GM23338 (cell line): ENCODE results near the gene ANTXR1. TPM values are rescaled to one million over a fixed set of nuclear protein-coding genes. Genes with fewer than 3 reads are reported as not detected.

Experiments used
- ATAC-seq: fragments of 200-7000 bp; cut with Tn5 transposase; 3 replicates; pipeline ENCODE4 v1.9.1; 2020
- DNase-seq: peaks from one replicate; pipeline ENCODE4 v3.0.0-alpha.2; 2015; ENCODE audit warnings: low spot score
- H2AFZ ChIP-seq: fragments of 200-600 bp; sonication (generic); 2 replicates; pipeline ENCODE4 v1.8.0; 2016; ENCODE audit warnings: antibody characterized with exemption, mild to moderate bottlenecking, moderate library complexity
- H3F3A ChIP-seq: fragments of 200-600 bp; sonication (generic); replicated peaks from 2 replicates; pipeline ENCODE4 v1.8.0; 2017; ENCODE audit warnings: antibody characterized with exemption, mixed run types, low read depth
- H3K27ac ChIP-seq: fragments of 200-600 bp; sonication (generic); 2 replicates; pipeline ENCODE4 v1.6.1; 2016; ENCODE audit warnings: low read depth
- H3K27me3 ChIP-seq: fragments of 200-600 bp; sonication (generic); 2 replicates; pipeline ENCODE4 v1.8.0; 2016; ENCODE audit warnings: mild to moderate bottlenecking, mixed run types, moderate library complexity; ENCODE audit not compliant: insufficient read depth
- H3K36me3 ChIP-seq: fragments of 200-600 bp; sonication (generic); 2 replicates; pipeline ENCODE4 v1.8.0; 2016; ENCODE audit warnings: mild to moderate bottlenecking; ENCODE audit not compliant: insufficient read depth
- H3K4me1 ChIP-seq: fragments of 200-600 bp; sonication (generic); 2 replicates; pipeline ENCODE4 v1.8.0; 2016; ENCODE audit warnings: mild to moderate bottlenecking, moderate library complexity; ENCODE audit not compliant: insufficient read depth
- H3K4me2 ChIP-seq: fragments of 200-600 bp; sonication (generic); 2 replicates; pipeline ENCODE4 v1.7.1; 2017; ENCODE audit warnings: mixed run types
- H3K4me3 ChIP-seq: fragments of 200-600 bp; sonication (generic); 2 replicates; pipeline ENCODE4 v1.6.1; 2016; ENCODE audit warnings: mixed run types
- H3K79me2 ChIP-seq: fragments of 200-600 bp; sonication (generic); replicated peaks from 2 replicates; pipeline ENCODE4 v1.8.0; 2017; ENCODE audit warnings: mild to moderate bottlenecking; ENCODE audit not compliant: insufficient read depth
- H3K9me2 ChIP-seq: fragments of 200-600 bp; sonication (generic); 2 replicates; pipeline ENCODE4 v1.8.0; 2017; ENCODE audit not compliant: insufficient read depth
- H4K20me1 ChIP-seq: fragments of 200-600 bp; sonication (generic); replicated peaks from 2 replicates; pipeline ENCODE4 v1.8.0; 2017; ENCODE audit warnings: mild to moderate bottlenecking; ENCODE audit not compliant: insufficient read depth
- H3K27ac Mint-ChIP-seq: 2 replicates; pipeline ENCODE4 v1.8.0; 2020; ENCODE audit warnings: inconsistent platforms, mild to moderate bottlenecking, moderate library complexity, mixed read lengths
- H3K27me3 Mint-ChIP-seq: 3 replicates; pipeline ENCODE4 v1.8.0; 2022; ENCODE audit warnings: low read depth, mild to moderate bottlenecking, moderate library complexity, mixed read lengths, inconsistent platforms; ENCODE audit not compliant: insufficient read depth, poor library complexity
- H3K36me3 Mint-ChIP-seq: 3 replicates; pipeline ENCODE4 v1.8.0; 2021; ENCODE audit warnings: low read depth, mild to moderate bottlenecking, inconsistent platforms, moderate library complexity, mixed read lengths
- H3K4me1 Mint-ChIP-seq: 3 replicates; pipeline ENCODE4 v1.8.0; 2020; ENCODE audit warnings: mild to moderate bottlenecking, inconsistent platforms, mixed read lengths
- H3K4me3 Mint-ChIP-seq: 3 replicates; pipeline ENCODE4 v1.8.0; 2021; ENCODE audit warnings: moderate library complexity, mild to moderate bottlenecking, inconsistent platforms, mixed read lengths
- H3K9me3 Mint-ChIP-seq: 3 replicates; pipeline ENCODE4 v1.8.0; 2020; ENCODE audit warnings: moderate library complexity, mild to moderate bottlenecking, inconsistent platforms, mixed read lengths
- ETS1 ChIP-seq: IDR thresholded peaks from 2 replicates; pipeline ENCODE4 v1.6.1; 2016; ENCODE audit warnings: antibody characterized with exemption
- EZH2phosphoT487 ChIP-seq: fragments of 200-600 bp; sonication (generic); IDR thresholded peaks from one replicate; pipeline ENCODE4 v1.8.1; 2018; ENCODE audit warnings: antibody characterized with exemption; ENCODE audit not compliant: unreplicated experiment
- ZNF462 ChIP-seq: fragments of 250-450 bp; sonication (Bioruptor Pico); IDR thresholded peaks from 2 replicates; pipeline ENCODE4 v1.5.0; 2020; ENCODE audit warnings: mild to moderate bottlenecking, moderate library complexity
- polyA plus RNA-seq: library from polyadenylated mRNA; unstranded; fragments of >200 nt; fragmentation: Nextera tagmentation; extraction: Ambion mirVana; gene quantifications from 2 replicates; pipeline ENCODE4 v1.2.1, GENCODE V29; 2016
- total RNA-seq: library from RNA; depleted of rRNA; stranded (reverse); fragments of >200 nt; shearing (Covaris generic); gene quantifications from 2 replicates; pipeline ENCODE4 v1.2.3, GENCODE V29; 2014

Gene ANTXR1
- total and polyA plus RNA-seq, 2 experiments from 2014 or later = 16.1 to 23.1 TPM

- TF ChIP-seq ETS1 (no peak), ZNF462 (CRISPR knock-in tag) (no peak)
Measured at GRCh38 chr2:69223759-69224511, 211.0 kb downstream of the ANTXR1 start (continued).

GRCh38 chr2:69224512-69224837 is 211.5 kb downstream of the ANTXR1 start:
- no peak overlapping the region for H3K27ac Mint-ChIP-seq
- no peak overlapping the region for H2AFZ ChIP-seq

More at GRCh38 chr2:69224512-69224837, 211.5 kb downstream of the ANTXR1 start:
- Mint-ChIP-seq H3K36me3 (0 out of 3 replicates have a peak, but pooled peaks cover 6% of the 10 kb centered on the region), H3K27me3 (peaks cover 3% of the 10 kb centered on the region), H3K4me1 (peaks cover 7% of the 10 kb centered on the region; the same call in 1 of the 3 replicates), H3K9me3 (no peaks in the 10 kb centered on the region), H3K4me3 (no peak overlapping the region)
- no peaks in the 10 kb centered on the region for H3K27me3 ChIP-seq
- ATAC-seq = no peak
- no peaks in the 10 kb centered on the region for H3K79me2 ChIP-seq
- no peak overlapping the region for H3K27ac ChIP-seq
- H3K36me3 ChIP-seq = no peaks in the 10 kb centered on the region
- no peak for DNase-seq
- H3K4me3 ChIP-seq = no peak overlapping the region
- no peaks in the 10 kb centered on the region for H3F3A ChIP-seq
- H3K9me2 ChIP-seq = peaks cover 7% of the 10 kb centered on the region; the same call in 1 of the 2 replicates
- H3K4me2 ChIP-seq = no peak overlapping the region
- no peaks in the 10 kb centered on the region for H4K20me1 ChIP-seq
- no peak for TF ChIP-seq EZH2phosphoT487
- peaks cover 5% of the 10 kb centered on the region for H3K4me1 ChIP-seq
